Epithelial cell of esophagus (primary cell): ENCODE results near the gene ATG12.

ENCODE experiments used
- DNase-seq: peaks from one replicate; pipeline ENCODE4 v3.0.0; 2010; ENCODE audit warnings: low read depth
- H3K4me3 ChIP-seq: 2 replicates; pipeline ENCODE4 v1.5.1; 2011; ENCODE audit warnings: mild to moderate bottlenecking, low read length, control low read depth
- CTCF ChIP-seq: IDR thresholded peaks from 2 replicates; pipeline ENCODE4 v1.5.1; 2011; ENCODE audit warnings: low read depth, mild to moderate bottlenecking, low read length, control low read depth, inconsistent platforms; ENCODE audit not compliant: insufficient read depth; ENCODE audit errors: missing control alignments

The ATG12 gene

DNA sequence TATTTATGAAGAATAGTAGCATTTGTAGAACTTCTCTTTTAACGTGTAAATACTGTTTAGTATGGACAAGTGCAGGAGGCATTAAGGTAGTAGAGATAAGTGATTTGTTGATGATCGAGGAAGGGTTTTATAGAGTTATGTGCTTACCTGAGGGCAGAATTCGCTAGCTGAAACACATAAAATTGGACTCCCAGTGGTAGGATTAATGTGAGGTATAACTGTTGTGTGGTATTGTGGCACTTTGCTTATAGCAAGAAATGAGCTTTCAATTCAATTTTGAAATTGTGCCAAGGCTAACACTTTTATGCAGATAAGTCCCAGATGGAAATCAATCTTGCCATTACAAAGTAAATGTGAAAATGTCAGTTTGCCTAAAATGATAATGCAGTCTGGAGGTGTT is 1.6 kb upstream of the ATG12 start:
- DNase-seq: no peak
- peak overlapping the region; percentile 82 for H3K4me3 ChIP-seq
- no peak for TF ChIP-seq CTCF

DNA sequence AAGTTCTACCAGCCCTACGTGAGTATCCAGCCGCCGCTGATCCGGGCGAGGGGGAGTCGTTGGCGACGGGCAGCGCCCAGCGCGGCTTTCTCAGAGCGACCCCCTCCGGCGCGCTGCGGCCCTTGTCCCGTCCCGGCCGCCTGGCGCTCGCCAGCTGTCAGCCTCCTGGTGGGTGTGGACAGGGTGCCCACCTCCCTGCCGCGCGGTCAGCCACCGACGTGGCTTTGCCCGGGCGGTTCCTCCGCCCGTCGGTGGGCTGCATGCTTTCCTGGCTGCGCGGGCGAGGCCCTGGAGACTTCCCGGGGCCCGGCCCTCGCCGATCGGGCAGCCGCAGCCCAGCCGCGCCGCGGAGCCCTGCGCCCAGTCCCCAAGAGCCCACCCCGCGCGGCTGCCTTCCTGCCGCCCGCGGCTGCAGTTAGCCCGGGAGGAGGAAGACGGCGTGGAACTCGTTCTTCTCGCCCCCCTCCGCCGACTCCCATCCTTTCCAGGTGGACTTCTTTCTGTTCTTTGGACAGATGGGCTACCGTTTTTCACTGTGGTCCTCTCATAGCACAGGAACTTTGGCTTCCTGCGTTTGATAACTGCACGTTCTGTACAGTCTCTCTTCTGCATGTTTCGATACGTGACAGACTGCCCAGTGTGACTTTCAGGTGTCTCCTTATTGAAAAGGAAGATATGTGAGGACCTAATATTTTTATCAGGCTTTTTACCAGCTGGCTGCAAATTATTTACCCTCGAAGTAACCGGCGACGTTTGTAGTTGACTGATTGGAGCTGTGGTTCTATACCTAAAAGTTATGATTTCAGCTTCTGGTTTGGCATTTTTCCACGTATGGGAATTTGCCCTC is 947 bp upstream of the ATG12 start:
- no peak for TF ChIP-seq CTCF
- no peak for DNase-seq
- peak overlapping the region; percentile 82 for H3K4me3 ChIP-seq

GRCh38 chr5:115840873-115841272 is 492 bp downstream of the ATG12 start:
- no peak for DNase-seq
- TF ChIP-seq CTCF: no peak
- H3K4me3 ChIP-seq: peak overlapping the region; percentile 82

GRCh38 chr5:115838885-115839518 is 2.4 kb downstream of the ATG12 start:
- peak; percentile 58 for DNase-seq
- H3K4me3 ChIP-seq: no peak overlapping the region
- TF ChIP-seq CTCF: peak; percentile 51

GRCh38 chr5:115835481-115835880 is 5.9 kb downstream of the ATG12 start:
- H3K4me3 ChIP-seq: no peak overlapping the region
- no peak for TF ChIP-seq CTCF
- no peak for DNase-seq

- H3K4me3 ChIP-seq: no peak overlapping the region
- peak; percentile 44 for DNase-seq
- TF ChIP-seq CTCF: peak; percentile 89
Measured at GRCh38 chr5:115831163-115831768, 10.1 kb downstream of the ATG12 start.

- no peak for TF ChIP-seq CTCF
- no peak for DNase-seq
- no peak overlapping the region for H3K4me3 ChIP-seq
Measured at GRCh38 chr5:115829913-115830312, 11.5 kb downstream of the ATG12 start.
